ENCODE results near the gene GSTT2.
A peak's percentile ranks its signal among the peaks of the same experiment; 100 is the strongest.

The GSTT2 gene

DNA sequence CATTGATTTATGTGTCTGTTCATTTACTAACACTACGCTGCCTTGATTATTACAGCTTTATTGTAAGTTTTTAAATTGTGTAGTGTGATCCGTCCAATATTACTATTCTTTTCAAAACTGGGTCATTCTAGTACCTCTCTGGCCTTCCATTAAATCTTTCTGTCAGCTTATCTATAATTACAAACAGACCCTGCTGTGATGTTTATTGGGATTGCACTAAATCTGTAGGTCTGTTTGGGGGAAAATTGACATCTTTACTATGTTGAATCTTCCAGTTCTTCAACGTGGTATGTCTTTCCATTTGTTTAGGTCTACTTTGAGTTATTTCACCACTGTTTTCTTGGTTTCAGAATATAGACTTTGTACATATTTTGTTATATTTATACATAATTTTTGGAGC lies 46.8 kb downstream of the GSTT2 start (continued):
- peak; percentile 68; the same call in 1 of the 2 replicates for TF ChIP-seq OSR2 (tag by site-specific recombination; IDR thresholded peaks at IDR 0.05)
- no peak for TF ChIP-seq ZNF248 (tag by site-specific recombination; IDR thresholded peaks at IDR 0.05)
- TF ChIP-seq ZNF175 (tag by site-specific recombination; IDR thresholded peaks at IDR 0.05) = no peak
- no peak for TF ChIP-seq ZNF501 (tag by site-specific recombination; IDR thresholded peaks at IDR 0.05)
- TF ChIP-seq ZNF16 (tag by site-specific recombination; IDR thresholded peaks at IDR 0.05; ENCODE audit: low read depth) = no peak
- TF ChIP-seq, protein P1, sequence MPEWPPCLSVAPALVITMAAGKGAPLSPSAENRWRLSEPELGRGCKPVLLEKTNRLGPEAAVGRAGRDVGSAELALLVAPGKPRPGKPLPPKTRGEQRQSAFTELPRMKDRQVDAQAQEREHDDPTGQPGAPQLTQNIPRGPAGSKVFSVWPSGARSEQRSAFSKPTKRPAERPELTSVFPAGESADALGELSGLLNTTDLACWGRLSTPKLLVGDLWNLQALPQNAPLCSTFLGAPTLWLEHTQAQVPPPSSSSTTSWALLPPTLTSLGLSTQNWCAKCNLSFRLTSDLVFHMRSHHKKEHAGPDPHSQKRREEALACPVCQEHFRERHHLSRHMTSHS (tag by site-specific recombination; IDR thresholded peaks at IDR 0.05) = peak; percentile 82; the same call in 1 of the 2 replicates
- TF ChIP-seq, protein P2, sequence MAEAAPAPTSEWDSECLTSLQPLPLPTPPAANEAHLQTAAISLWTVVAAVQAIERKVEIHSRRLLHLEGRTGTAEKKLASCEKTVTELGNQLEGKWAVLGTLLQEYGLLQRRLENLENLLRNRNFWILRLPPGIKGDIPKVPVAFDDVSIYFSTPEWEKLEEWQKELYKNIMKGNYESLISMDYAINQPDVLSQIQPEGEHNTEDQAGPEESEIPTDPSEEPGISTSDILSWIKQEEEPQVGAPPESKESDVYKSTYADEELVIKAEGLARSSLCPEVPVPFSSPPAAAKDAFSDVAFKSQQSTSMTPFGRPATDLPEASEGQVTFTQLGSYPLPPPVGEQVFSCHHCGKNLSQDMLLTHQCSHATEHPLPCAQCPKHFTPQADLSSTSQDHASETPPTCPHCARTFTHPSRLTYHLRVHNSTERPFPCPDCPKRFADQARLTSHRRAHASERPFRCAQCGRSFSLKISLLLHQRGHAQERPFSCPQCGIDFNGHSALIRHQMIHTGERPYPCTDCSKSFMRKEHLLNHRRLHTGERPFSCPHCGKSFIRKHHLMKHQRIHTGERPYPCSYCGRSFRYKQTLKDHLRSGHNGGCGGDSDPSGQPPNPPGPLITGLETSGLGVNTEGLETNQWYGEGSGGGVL (tag by site-specific recombination; IDR thresholded peaks at IDR 0.05) = 0 out of 2 replicates have a peak, but pooled peaks have one; percentile 34
- TF ChIP-seq ZFP69B (tag by site-specific recombination; IDR thresholded peaks at IDR 0.05) = peak; percentile 52; the same call in 1 of the 2 replicates
- TF ChIP-seq ZNF140 (tag by site-specific recombination; IDR thresholded peaks at IDR 0.05) = no peak
- TF ChIP-seq ZNF555 (tag by site-specific recombination; conservative IDR thresholded peaks at IDR 0.05) = no peak
- TF ChIP-seq MYNN (tag by site-specific recombination; IDR thresholded peaks at IDR 0.05; ENCODE audit: borderline replicate concordance) = no peak
- no peak for TF ChIP-seq ZNF239 (tag by site-specific recombination; IDR thresholded peaks at IDR 0.05)
- TF ChIP-seq, protein P3, sequence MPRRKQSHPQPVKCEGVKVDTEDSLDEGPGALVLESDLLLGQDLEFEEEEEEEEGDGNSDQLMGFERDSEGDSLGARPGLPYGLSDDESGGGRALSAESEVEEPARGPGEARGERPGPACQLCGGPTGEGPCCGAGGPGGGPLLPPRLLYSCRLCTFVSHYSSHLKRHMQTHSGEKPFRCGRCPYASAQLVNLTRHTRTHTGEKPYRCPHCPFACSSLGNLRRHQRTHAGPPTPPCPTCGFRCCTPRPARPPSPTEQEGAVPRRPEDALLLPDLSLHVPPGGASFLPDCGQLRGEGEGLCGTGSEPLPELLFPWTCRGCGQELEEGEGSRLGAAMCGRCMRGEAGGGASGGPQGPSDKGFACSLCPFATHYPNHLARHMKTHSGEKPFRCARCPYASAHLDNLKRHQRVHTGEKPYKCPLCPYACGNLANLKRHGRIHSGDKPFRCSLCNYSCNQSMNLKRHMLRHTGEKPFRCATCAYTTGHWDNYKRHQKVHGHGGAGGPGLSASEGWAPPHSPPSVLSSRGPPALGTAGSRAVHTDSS (tag by site-specific recombination; IDR thresholded peaks at IDR 0.05) = no peak
- TF ChIP-seq, protein P4, sequence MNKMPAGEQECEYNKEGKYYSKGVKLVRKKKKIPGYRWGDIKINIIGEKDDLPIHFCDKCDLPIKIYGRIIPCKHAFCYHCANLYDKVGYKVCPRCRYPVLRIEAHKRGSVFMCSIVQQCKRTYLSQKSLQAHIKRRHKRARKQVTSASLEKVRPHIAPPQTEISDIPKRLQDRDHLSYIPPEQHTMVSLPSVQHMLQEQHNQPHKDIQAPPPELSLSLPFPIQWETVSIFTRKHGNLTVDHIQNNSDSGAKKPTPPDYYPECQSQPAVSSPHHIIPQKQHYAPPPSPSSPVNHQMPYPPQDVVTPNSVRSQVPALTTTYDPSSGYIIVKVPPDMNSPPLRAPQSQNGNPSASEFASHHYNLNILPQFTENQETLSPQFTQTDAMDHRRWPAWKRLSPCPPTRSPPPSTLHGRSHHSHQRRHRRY (tag by site-specific recombination; IDR thresholded peaks at IDR 0.05) = 0 out of 2 replicates have a peak, but pooled peaks have one; percentile 43
- TF ChIP-seq ZNF514 (tag by site-specific recombination; IDR thresholded peaks at IDR 0.05) = no peak
- TF ChIP-seq ZNF266 (tag by site-specific recombination; IDR thresholded peaks at IDR 0.05; ENCODE audit: low read depth) = no peak
- TF ChIP-seq ZNF114 (tag by site-specific recombination; IDR thresholded peaks at IDR 0.05) = no peak
- TF ChIP-seq INSM2 (tag by site-specific recombination; IDR thresholded peaks at IDR 0.05) = peak; percentile 52; the same call in 1 of the 2 replicates
- 0 out of 2 replicates have a peak, but pooled peaks have one; percentile 43 for TF ChIP-seq ZNF610 (tag by site-specific recombination; IDR thresholded peaks at IDR 0.05; ENCODE audit: borderline replicate concordance)
- TF ChIP-seq ZNF214 (tag by site-specific recombination; IDR thresholded peaks at IDR 0.05; ENCODE audit: borderline replicate concordance) = no peak
- TF ChIP-seq ZNF830 (tag by site-specific recombination; IDR thresholded peaks at IDR 0.05; ENCODE audit: low read depth) = no peak
- peak; percentile 62; the same call in 1 of the 2 replicates for TF ChIP-seq ZBTB44 (tag by site-specific recombination; IDR thresholded peaks at IDR 0.05)
- peak; percentile 31; the same call in 1 of the 2 replicates for TF ChIP-seq KLF16 (tag by site-specific recombination; IDR thresholded peaks at IDR 0.05)
- TF ChIP-seq FEZF1 (tag by site-specific recombination; IDR thresholded peaks at IDR 0.05) = peak; percentile 97
- TF ChIP-seq ZNF211 (tag by site-specific recombination; IDR thresholded peaks at IDR 0.05; ENCODE audit: low read depth) = no peak
- no peak for TF ChIP-seq ZNF530 (tag by site-specific recombination; IDR thresholded peaks at IDR 0.05; ENCODE audit: low read depth)
- TF ChIP-seq, protein P5, sequence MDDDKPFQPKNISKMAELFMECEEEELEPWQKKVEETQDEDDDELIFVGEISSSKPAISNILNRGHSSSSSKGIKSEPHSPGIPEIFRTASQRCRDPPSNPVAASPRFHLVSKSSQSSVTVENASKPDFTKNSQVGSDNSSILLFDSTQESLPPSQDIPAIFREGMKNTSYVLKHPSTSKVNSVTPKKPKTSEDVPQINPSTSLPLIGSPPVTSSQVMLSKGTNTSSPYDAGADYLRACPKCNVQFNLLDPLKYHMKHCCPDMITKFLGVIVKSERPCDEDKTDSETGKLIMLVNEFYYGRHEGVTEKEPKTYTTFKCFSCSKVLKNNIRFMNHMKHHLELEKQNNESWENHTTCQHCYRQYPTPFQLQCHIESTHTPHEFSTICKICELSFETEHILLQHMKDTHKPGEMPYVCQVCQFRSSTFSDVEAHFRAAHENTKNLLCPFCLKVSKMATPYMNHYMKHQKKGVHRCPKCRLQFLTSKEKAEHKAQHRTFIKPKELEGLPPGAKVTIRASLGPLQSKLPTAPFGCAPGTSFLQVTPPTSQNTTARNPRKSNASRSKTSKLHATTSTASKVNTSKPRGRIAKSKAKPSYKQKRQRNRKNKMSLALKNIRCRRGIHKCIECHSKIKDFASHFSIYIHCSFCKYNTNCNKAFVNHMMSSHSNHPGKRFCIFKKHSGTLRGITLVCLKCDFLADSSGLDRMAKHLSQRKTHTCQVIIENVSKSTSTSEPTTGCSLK (tag by site-specific recombination; IDR thresholded peaks at IDR 0.05) = no peak
- peak; percentile 84; the same call in 1 of the 2 replicates for TF ChIP-seq KLF7 (tag by site-specific recombination; IDR thresholded peaks at IDR 0.05; ENCODE audit: borderline replicate concordance)
- peak; percentile 40; the same call in 1 of the 2 replicates for TF ChIP-seq ZBTB8A (tag by site-specific recombination; IDR thresholded peaks at IDR 0.05)
- TF ChIP-seq ZNF664 (tag by site-specific recombination; IDR thresholded peaks at IDR 0.05) = 0 out of 2 replicates have a peak, but pooled peaks have one; percentile 39

Data from HEK293 (cell line).